ENCODE measurements around the gene COX7A1.

- TF ChIP-seq EZH2 (IDR thresholded peaks at IDR 0.05; ENCODE audit: insufficient read depth, low read length) (no peak), CTCF (IDR thresholded peaks at IDR 0.05; ENCODE audit: insufficient read depth, low read depth, low read length) (no peak)
These were observed 37.4 kb downstream of the COX7A1 start, which contains the start of gene POLR2I for GRCh38 chr19:36114721-36115452.
